Keratinocyte (primary cell): ENCODE data around the gene TTLL6.

Source experiments
- EZH2 ChIP-seq: IDR thresholded peaks from one replicate; pipeline ENCODE4 v1.6.1; 2012; ENCODE audit warnings: inconsistent platforms, mild to moderate bottlenecking, low read length, moderate library complexity
- TF ChIP-seq, protein P1 (sequence below), 3 experiments: IDR thresholded peaks in 1 of 3; conservative IDR thresholded peaks in 1 of 3; optimal IDR thresholded peaks in 1 of 3; 2 replicates in 2 of 3; 3 replicates in 1 of 3; pipeline versions ENCODE3 to v1.5.1; 2011; ENCODE audit warnings: low read length in 3 of 3, mild to moderate bottlenecking in 3 of 3, moderate library complexity in 2 of 3, control low read depth in 1 of 3, inconsistent platforms in 1 of 3; ENCODE audit not compliant: insufficient read depth in 2 of 3; ENCODE audit errors: extremely low read depth in 1 of 3

DNA sequence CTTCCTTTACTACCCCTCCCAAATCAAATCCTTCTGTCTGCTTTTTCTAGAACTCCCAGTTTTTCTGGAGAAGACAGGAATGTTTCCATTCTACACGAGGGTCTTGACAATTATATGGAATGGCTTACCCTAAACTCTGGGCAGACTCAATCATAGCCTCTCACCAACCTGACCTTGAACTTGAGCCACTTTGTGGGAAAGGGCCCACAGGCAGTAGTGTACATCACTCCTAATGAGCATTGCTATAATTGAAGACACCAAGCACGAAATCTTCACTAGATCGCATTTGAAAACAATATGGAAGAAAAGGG is 86.8 kb downstream of the TTLL6 start:
- TF ChIP-seq, protein P1, sequence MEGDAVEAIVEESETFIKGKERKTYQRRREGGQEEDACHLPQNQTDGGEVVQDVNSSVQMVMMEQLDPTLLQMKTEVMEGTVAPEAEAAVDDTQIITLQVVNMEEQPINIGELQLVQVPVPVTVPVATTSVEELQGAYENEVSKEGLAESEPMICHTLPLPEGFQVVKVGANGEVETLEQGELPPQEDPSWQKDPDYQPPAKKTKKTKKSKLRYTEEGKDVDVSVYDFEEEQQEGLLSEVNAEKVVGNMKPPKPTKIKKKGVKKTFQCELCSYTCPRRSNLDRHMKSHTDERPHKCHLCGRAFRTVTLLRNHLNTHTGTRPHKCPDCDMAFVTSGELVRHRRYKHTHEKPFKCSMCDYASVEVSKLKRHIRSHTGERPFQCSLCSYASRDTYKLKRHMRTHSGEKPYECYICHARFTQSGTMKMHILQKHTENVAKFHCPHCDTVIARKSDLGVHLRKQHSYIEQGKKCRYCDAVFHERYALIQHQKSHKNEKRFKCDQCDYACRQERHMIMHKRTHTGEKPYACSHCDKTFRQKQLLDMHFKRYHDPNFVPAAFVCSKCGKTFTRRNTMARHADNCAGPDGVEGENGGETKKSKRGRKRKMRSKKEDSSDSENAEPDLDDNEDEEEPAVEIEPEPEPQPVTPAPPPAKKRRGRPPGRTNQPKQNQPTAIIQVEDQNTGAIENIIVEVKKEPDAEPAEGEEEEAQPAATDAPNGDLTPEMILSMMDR (optimal IDR thresholded peaks at IDR 0.05 in 1 of 3, IDR thresholded peaks at IDR 0.05 in 1 of 3, conservative IDR thresholded peaks at IDR 0.05 in 1 of 3; ENCODE audit: extremely low read depth in 1 of 3, insufficient read depth in 2 of 3, low read length in 3 of 3), result no peak
- TF ChIP-seq EZH2, result no peak
